ENCODE results near the gene MAD1L1. TPM values are rescaled to one million over a fixed set of nuclear protein-coding genes. Genes with fewer than 3 reads are reported as not detected.

The MAD1L1 gene
- 53.3 and 55.3 TPM in 2 replicates for total RNA-seq

GRCh38 chr7:2232766-2233520 lies at the start of gene MAD1L1:
Gene MAD1L1 (minus strand): TSS chr7:2232945. CDS start chr7:2230133, 2,812 bp downstream.

GRCh38 chr7:2241580-2242540 lies 9.1 kb upstream of the MAD1L1 start, which contains the start of the genes MRM2 and NUDT1:
Gene MRM2 (minus strand): TSS chr7:2242205. CDS start chr7:2242169, 36 bp downstream.
Gene NUDT1 (plus strand): TSS chr7:2242226. CDS start chr7:2244575, 2,349 bp downstream.

Other genes starting within 250 kb of the MAD1L1 start
- gene MRM2, start 9.3 kb upstream of the MAD1L1 start, total RNA-seq: 18.2 and 20.4 TPM in 2 replicates
- 73.5 and 81.0 TPM in 2 replicates for gene NUDT1, start 9.3 kb upstream of the MAD1L1 start, total RNA-seq
- 34.2 and 58.2 TPM in 2 replicates for gene SNX8, start 81.5 kb upstream of the MAD1L1 start, total RNA-seq
- gene EIF3B, start 121.9 kb upstream of the MAD1L1 start, total RNA-seq: 157 TPM in 2 replicates
- gene CHST12, start 170.7 kb upstream of the MAD1L1 start, total RNA-seq: 10.5 and 15.9 TPM in 2 replicates
- not detected in 2 replicates for gene GRIFIN, start 243.5 kb upstream of the MAD1L1 start, total RNA-seq